Parathyroid adenoma (tissue), 2 donors: ENCODE data around the gene MRPL19.

Experiments used
- H2AFZ ChIP-seq: fragments of 300-600 bp; sonication (generic); one replicate; pipeline ENCODE4 v1.7.0; 2017; ENCODE audit warnings: antibody characterized with exemption, mild to moderate bottlenecking
- H3K27ac ChIP-seq: fragments of 300-600 bp; sonication (generic); one replicate; pipeline ENCODE4 v1.7.0; 2017
- H3K27me3 ChIP-seq: fragments of 300-600 bp; sonication (generic); one replicate; pipeline ENCODE4 v1.7.0; 2017; ENCODE audit warnings: low read length; ENCODE audit not compliant: control insufficient read depth, insufficient read depth
- H3K36me3 ChIP-seq: fragments of 300-600 bp; sonication (generic); one replicate; pipeline ENCODE4 v1.7.0; 2017; ENCODE audit warnings: low read length; ENCODE audit not compliant: control insufficient read depth, insufficient read depth
- H3K4me1 ChIP-seq: fragments of 300-600 bp; sonication (generic); one replicate; pipeline ENCODE4 v1.7.0; 2017; ENCODE audit warnings: control low read depth
- H3K4me2 ChIP-seq: fragments of 300-600 bp; sonication (generic); one replicate; pipeline ENCODE4 v1.7.0; 2017; ENCODE audit warnings: low read length
- H3K4me3 ChIP-seq: fragments of 300-600 bp; sonication (generic); one replicate; pipeline ENCODE4 v1.7.0; 2017; ENCODE audit warnings: low read depth, low read length
- H3K79me2 ChIP-seq: fragments of 300-600 bp; sonication (generic); one replicate; pipeline ENCODE4 v1.7.0; 2017; ENCODE audit warnings: control low read depth
- H3K9ac ChIP-seq: fragments of 300-600 bp; sonication (generic); one replicate; pipeline ENCODE4 v1.7.0; 2017; ENCODE audit warnings: mild to moderate bottlenecking
- H3K9me3 ChIP-seq: fragments of 300-600 bp; sonication (generic); one replicate; pipeline ENCODE4 v1.7.0; 2017; ENCODE audit warnings: low read length; ENCODE audit not compliant: control insufficient read depth
- CTCF ChIP-seq: fragments of 300-600 bp; sonication (generic); IDR thresholded peaks from one replicate; pipeline ENCODE4 v1.7.0; 2017; ENCODE audit warnings: antibody characterized with exemption, mild to moderate bottlenecking
- donor health status: primary hyperparathyroidism.

Gene MRPL19

DNA sequence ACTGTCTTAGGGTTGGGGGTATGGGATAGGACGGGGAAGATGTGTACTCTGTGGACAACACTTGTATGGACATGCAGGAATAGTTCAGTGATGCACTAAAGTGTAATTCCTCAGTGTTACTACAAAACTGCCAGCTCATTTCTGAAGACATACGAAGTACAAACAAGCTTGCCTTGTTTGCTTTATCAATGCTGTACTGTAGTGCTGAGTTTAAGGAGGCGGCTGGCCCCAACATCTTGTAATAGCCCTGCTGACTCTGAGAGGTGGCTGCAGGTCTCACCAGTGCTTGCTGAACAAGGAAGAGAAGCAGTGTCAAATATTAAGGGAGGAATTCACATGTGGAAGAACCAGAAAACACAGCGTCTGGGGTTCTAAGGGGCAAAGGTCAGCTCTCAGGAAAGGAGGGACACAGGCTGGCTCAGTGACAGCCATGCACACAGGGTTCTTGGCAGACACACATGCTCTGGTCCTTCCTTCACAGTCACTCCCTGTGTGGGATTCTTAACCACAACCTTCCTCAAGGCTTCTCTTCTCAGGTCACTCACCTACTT is 46.0 kb upstream of the MRPL19 start:
- no peaks in the 10 kb centered on the region for H3K4me1 ChIP-seq
- H3K9me3 ChIP-seq: no peaks in the 10 kb centered on the region
- no peak for TF ChIP-seq CTCF
- no peak overlapping the region for H3K27ac ChIP-seq
- H3K36me3 ChIP-seq: no peaks in the 10 kb centered on the region
- no peaks in the 10 kb centered on the region for H3K79me2 ChIP-seq
- H3K27me3 ChIP-seq: no peaks in the 10 kb centered on the region
- H2AFZ ChIP-seq: no peak overlapping the region
- H3K9ac ChIP-seq: no peak overlapping the region
- no peak overlapping the region for H3K4me3 ChIP-seq
- H3K4me2 ChIP-seq: no peak overlapping the region

DNA sequence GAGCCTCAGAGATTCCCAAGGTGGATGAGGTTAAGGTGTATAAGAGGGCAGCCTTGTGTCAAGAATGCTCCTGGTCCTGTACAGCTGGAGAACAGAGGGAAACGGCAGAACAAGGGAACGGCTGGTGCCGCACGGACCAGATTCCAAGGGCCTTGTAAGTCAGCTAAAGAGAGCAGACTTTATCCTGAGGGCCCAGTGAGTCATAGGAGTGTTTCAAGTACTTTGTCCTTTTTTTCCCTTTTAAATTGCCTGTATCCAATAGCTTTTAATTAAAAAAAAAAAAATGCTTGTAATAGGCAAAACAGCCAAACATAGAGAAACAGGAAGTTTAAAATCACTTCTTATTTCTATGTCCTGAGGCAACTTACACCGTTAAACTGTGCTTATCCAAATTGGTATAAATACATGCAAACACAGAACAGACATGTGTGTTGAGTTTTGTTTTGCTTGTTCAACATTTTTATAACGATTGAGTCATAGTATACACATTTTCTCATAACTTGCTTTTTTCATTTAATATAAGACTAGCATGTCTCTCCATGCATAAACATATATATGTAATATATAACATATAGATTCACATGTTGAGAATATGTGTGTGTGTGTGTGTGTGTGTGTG is 43.8 kb upstream of the MRPL19 start:
- no peak overlapping the region for H3K27ac ChIP-seq
- H3K9ac ChIP-seq: no peak overlapping the region
- H3K27me3 ChIP-seq: no peaks in the 10 kb centered on the region
- no peaks in the 10 kb centered on the region for H3K4me1 ChIP-seq
- H2AFZ ChIP-seq: no peak overlapping the region
- no peaks in the 10 kb centered on the region for H3K36me3 ChIP-seq
- H3K79me2 ChIP-seq: no peaks in the 10 kb centered on the region
- H3K4me3 ChIP-seq: no peak overlapping the region
- no peak for TF ChIP-seq CTCF
- no peak overlapping the region for H3K4me2 ChIP-seq
- no peaks in the 10 kb centered on the region for H3K9me3 ChIP-seq

DNA sequence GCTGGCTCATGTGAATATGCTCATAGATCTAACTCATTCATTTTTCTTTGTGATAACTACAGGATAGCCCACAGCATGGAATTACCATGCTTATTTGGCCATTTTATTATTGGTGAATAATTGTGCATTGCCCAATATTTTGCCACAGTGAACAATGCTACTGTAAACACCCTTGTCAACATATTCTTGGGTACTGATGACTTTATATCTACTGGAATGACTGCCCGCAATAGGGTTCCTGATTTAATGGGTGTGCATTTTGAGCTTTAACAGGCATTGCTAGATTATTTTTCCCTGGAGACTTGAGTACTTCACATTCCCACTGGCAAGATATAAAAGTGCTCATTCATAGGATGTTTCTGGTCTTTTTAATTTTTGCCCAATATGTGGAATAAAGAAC is 43.1 kb upstream of the MRPL19 start:
- Histone ChIP-seq H3K4me2 (no peak overlapping the region), H3K27ac (no peak overlapping the region), H3K9me3 (no peaks in the 10 kb centered on the region), H3K9ac (no peak overlapping the region), H2AFZ (no peak overlapping the region), H3K4me3 (no peak overlapping the region), H3K36me3 (no peaks in the 10 kb centered on the region), H3K79me2 (no peaks in the 10 kb centered on the region), H3K27me3 (no peaks in the 10 kb centered on the region), H3K4me1 (peaks cover 3% of the 10 kb centered on the region)
- no peak for TF ChIP-seq CTCF

DNA sequence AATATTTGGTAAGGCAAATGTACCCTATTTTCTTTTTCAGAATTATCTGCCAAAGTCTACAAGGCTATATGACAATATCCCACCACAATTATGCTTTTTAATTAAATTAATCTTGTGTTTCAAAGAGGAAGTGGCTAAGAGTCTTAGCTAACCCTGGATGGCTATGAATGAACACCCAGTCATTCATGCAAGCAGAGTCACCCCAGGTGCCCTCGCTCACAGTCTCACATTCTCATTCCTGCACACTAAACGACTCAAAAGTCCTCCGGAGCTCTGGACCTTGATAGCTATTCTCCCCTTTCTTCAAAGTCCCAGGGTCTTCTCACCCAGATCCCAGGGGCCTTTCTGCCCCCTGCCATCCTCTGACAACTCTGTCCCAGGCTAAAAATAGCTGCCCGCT is 42.1 kb upstream of the MRPL19 start:
- H3K36me3 ChIP-seq: no peaks in the 10 kb centered on the region
- no peak for TF ChIP-seq CTCF
- no peak overlapping the region for H3K4me3 ChIP-seq
- no peaks in the 10 kb centered on the region for H3K79me2 ChIP-seq
- no peak overlapping the region for H2AFZ ChIP-seq
- no peak overlapping the region for H3K27ac ChIP-seq
- H3K9me3 ChIP-seq: no peaks in the 10 kb centered on the region
- no peak overlapping the region for H3K9ac ChIP-seq
- H3K4me2 ChIP-seq: no peak overlapping the region
- peaks cover 8% of the 10 kb centered on the region for H3K4me1 ChIP-seq
- no peaks in the 10 kb centered on the region for H3K27me3 ChIP-seq
